Neutrophil (primary cell): Measurements from ENCODE around the gene GCA.

Experiments
- H3K27ac ChIP-seq: fragments of 200-600 bp; sonication (generic); 2 replicates; pipeline ENCODE4 v1.5.1; 2016; ENCODE audit warnings: mild to moderate bottlenecking, moderate library complexity
- H3K27me3 ChIP-seq: fragments of 200-600 bp; sonication (generic); 2 replicates; pipeline ENCODE4 v1.6.0; 2016; ENCODE audit warnings: mild to moderate bottlenecking
- H3K36me3 ChIP-seq: fragments of 200-600 bp; sonication (generic); 2 replicates; pipeline ENCODE4 v1.5.1; 2017
- H3K4me1 ChIP-seq, 2 experiments: fragments of 200-600 bp in 1 of 2; sonication (generic) in 1 of 2; 1 replicate in 1 of 2; 2 replicates in 1 of 2; pipeline versions ENCODE4 v1.5.1 to v1.6.1; 2013 to 2016; ENCODE audit warnings: low read depth in 1 of 2, low read length in 1 of 2, mild to moderate bottlenecking in 1 of 2, moderate library complexity in 1 of 2; ENCODE audit not compliant: control insufficient read depth in 1 of 2, insufficient read depth in 1 of 2
- H3K4me3 ChIP-seq, 2 experiments: fragments of 200-600 bp in 1 of 2; sonication (generic) in 1 of 2; 1 replicate in 1 of 2; 2 replicates in 1 of 2; pipeline ENCODE4 v1.5.1; 2013 to 2016; ENCODE audit warnings: low read depth in 1 of 2, low read length in 1 of 2, mild to moderate bottlenecking in 1 of 2, moderate library complexity in 1 of 2
- H3K9me3 ChIP-seq: fragments of 200-600 bp; sonication (generic); 2 replicates; pipeline ENCODE4 v1.5.1; 2016
- TF ChIP-seq, protein P1 (sequence below): fragments of 200-600 bp; sonication (generic); IDR thresholded peaks from 2 replicates; pipeline ENCODE4 v1.5.1; 2016; ENCODE audit warnings: antibody characterized with exemption

GCA gene

DNA sequence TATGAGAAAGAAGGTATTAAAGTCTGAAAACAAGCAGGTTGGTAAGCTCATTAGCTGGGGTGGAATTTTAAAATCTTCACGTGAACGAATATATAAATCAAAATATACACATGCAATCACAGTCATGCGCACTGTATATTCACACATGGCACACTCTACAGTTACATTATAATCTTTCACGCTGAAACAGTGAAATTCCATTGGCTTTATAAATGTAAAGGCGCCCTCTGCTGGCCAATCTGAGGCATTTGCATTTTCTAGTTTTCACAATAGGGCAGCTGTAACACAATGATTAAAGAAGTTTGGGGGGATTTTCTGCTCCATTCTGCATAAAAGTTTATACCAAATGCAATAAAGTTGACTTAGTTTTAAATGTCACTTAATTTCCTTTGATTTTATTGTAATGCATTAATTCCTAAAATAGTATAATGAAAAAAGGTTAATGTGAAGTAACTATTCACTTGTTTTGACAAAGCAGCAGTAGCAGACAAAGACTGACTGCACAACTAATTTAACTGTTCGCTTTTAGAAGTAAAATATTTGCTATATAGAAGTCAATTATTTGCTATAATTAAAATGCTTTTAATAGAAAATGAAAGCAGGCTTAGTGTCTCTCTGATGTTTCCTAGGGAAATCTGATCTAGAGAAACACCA, 42.7 kb upstream of the GCA start:
- no peak overlapping the region for H3K27ac ChIP-seq
- TF ChIP-seq, protein P1, sequence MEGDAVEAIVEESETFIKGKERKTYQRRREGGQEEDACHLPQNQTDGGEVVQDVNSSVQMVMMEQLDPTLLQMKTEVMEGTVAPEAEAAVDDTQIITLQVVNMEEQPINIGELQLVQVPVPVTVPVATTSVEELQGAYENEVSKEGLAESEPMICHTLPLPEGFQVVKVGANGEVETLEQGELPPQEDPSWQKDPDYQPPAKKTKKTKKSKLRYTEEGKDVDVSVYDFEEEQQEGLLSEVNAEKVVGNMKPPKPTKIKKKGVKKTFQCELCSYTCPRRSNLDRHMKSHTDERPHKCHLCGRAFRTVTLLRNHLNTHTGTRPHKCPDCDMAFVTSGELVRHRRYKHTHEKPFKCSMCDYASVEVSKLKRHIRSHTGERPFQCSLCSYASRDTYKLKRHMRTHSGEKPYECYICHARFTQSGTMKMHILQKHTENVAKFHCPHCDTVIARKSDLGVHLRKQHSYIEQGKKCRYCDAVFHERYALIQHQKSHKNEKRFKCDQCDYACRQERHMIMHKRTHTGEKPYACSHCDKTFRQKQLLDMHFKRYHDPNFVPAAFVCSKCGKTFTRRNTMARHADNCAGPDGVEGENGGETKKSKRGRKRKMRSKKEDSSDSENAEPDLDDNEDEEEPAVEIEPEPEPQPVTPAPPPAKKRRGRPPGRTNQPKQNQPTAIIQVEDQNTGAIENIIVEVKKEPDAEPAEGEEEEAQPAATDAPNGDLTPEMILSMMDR, result peak; percentile 92
- peaks cover 6 to 13% of the 10 kb centered on the region in 2 experiments for H3K4me1 ChIP-seq
- H3K9me3 ChIP-seq, result no peaks in the 10 kb centered on the region
- no peaks in the 10 kb centered on the region for H3K27me3 ChIP-seq
- no peak overlapping the region for H3K4me3 ChIP-seq
- no peaks in the 10 kb centered on the region for H3K36me3 ChIP-seq

DNA sequence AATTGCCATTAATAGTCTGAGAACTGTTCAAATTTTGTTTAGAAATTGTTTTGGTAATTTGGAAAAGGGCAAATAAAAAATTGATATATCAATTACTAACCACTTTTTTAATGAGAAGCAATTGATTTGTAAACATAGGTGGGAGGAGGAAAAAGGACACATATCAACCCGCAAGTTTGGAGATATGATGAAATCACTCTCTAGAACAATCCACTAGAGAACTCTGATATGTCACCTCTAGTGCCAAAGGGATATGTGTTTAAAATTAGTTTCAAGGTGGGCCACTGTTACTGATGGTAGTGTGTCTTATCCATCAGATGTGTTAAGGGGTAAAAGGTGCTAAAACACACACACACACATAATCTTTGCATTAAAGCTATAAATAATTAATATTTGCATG, 42.1 kb upstream of the GCA start:
- peaks cover 6 to 13% of the 10 kb centered on the region in 2 experiments for H3K4me1 ChIP-seq
- H3K4me3 ChIP-seq, result no peak overlapping the region
- H3K27me3 ChIP-seq, result no peaks in the 10 kb centered on the region
- TF ChIP-seq, protein P1, result no peak
- H3K9me3 ChIP-seq, result no peaks in the 10 kb centered on the region
- H3K27ac ChIP-seq, result no peak overlapping the region
- H3K36me3 ChIP-seq, result no peaks in the 10 kb centered on the region

DNA sequence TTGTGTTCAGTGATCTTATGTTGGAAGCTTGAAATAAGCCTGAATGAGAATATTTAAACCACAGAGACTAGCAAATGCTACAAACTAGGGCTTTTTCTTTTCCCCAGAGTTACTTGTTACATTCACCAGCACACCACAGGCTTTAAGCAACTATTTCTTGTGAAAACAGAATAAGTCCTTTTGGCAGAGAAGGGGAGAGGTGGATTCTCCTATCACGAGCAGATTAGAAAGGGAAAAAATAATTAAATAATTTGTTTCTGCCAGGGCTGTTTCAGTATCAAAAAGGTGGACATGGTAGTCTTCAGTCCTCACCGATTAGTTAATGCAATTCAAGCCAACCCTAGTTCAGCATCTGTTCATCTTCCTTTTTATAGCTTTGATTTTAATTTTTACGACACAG, 38.0 kb upstream of the GCA start:
- peaks cover 0 to 3% of the 10 kb centered on the region in 2 experiments for H3K4me1 ChIP-seq
- no peaks in the 10 kb centered on the region for H3K27me3 ChIP-seq
- no peak overlapping the region for H3K4me3 ChIP-seq
- no peaks in the 10 kb centered on the region for H3K9me3 ChIP-seq
- H3K27ac ChIP-seq, result no peak overlapping the region
- peaks cover 7% of the 10 kb centered on the region for H3K36me3 ChIP-seq
- TF ChIP-seq, protein P1, result no peak

DNA sequence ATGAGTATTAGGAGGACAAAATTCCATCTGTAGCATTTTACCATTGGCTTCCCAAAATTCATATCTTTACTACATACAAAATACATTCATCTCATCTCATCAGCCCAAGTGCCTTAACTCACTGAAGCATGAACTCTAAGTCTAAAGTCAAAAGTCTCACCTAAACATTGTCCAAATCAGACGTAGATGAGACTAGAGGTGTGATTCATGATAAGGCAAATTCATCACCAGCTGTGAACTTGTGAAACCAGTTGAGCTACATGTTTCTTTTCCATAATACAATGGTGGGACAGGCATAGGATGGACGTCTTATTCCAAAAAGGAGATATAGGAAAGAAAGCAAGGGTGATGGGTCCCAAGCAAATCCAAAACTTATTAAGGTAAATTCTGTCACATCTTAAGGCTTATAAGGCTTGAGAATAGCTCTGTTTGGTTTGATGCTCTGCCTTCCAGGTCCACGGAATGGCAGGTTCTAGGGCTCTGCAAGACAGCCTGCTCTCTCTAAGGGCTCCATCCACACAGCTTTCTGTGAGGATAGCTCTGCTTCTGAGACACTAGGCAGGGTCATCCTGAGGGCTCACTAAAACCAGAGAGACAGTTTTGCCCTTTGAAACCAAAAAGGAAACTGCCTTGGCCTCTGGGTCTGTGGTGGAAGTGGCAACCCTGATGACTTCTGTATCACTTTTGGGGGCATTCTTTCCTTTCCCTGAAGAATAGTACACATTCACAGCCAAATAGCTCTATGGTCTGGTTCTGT, 35.0 kb upstream of the GCA start:
- no peak overlapping the region for H3K4me3 ChIP-seq

DNA sequence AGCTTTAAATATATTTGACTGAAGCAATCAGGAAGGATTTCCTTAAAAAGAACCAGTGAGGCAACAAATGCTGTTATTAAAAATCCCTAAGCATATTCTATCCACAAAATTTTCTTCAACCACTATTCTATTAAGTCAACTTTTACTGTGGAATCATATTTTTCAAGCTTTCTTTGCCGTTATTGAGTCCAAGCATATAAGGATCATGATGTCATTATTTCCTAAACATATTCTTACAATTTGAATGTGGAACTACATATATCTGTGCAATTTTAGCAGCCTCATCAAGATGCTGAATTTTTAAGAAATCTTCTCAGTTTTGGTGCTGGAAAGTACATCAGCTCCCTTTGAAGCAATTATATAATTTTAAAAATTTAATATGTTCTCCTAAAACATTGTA, 31.1 kb upstream of the GCA start:
- Histone ChIP-seq H3K27ac (no peak overlapping the region), H3K9me3 (no peaks in the 10 kb centered on the region), H3K4me3 (no peak overlapping the region), H3K36me3 (peaks cover 7% of the 10 kb centered on the region), H3K4me1 (peaks cover 18 to 23% of the 10 kb centered on the region in 2 experiments), H3K27me3 (no peaks in the 10 kb centered on the region)
- TF ChIP-seq, protein P1, result no peak

More for the DNA sequence above, 35.0 kb upstream of the GCA start:
- no peaks in the 10 kb centered on the region for H3K27me3 ChIP-seq
- H3K4me1 ChIP-seq, result no peaks in the 10 kb centered on the region
- no peak overlapping the region for H3K27ac ChIP-seq
- TF ChIP-seq, protein P1, result no peak
- H3K36me3 ChIP-seq, result peaks cover 7% of the 10 kb centered on the region
- no peaks in the 10 kb centered on the region for H3K9me3 ChIP-seq
